Activated CD8-positive, alpha-beta T cell treated with anti-CD3 and anti-CD28 coated beads, Interleukin-2, amount 10 ng/mL, durations not matched to agents 7 days and 5 days (primary cell): ENCODE measurements around the gene ZNF474. TPM values are rescaled to one million over a fixed set of nuclear protein-coding genes. Genes with fewer than 3 reads are reported as not detected.
"Not testable (repeated sequence)": the region's sequence is repeated elsewhere in the genome, so short reads cannot be mapped to it uniquely, and the experiment has no call there.

Experiments
- ATAC-seq: fragments of 150-1000 bp; cut with Tn5 transposase; one replicate; pipeline ENCODE4 v1.10.0; 2021; ENCODE audit warnings: moderate library complexity
- CTCF ChIA-PET: fragments of 350-600 bp; sonication (Branson Sonifier 250); formaldehyde crosslinking; loops from one replicate; lab custom pipeline; 2021; ENCODE audit warnings: antibody characterized with exemption; lab: Charles Lee
- POLR2A ChIA-PET: fragments of 350-600 bp; sonication (Branson Sonifier 250); formaldehyde crosslinking; loops from one replicate; lab custom pipeline; 2021; ENCODE audit warnings: antibody characterized with exemption; lab: Charles Lee
- DNase-seq: peaks from one replicate; pipeline ENCODE4 v3.0.0-alpha.2; 2020
- H3K27ac Mint-ChIP-seq: one replicate; pipeline ENCODE4 v1.8.0; 2021; ENCODE audit warnings: mild to moderate bottlenecking, mixed read lengths
- H3K27me3 Mint-ChIP-seq: one replicate; pipeline ENCODE4 v1.8.0; 2021; ENCODE audit warnings: low read depth, mixed read lengths
- H3K36me3 Mint-ChIP-seq: one replicate; pipeline ENCODE4 v1.8.0; 2021; ENCODE audit warnings: low read depth, mixed read lengths
- H3K4me1 Mint-ChIP-seq: one replicate; pipeline ENCODE4 v1.8.0; 2021; ENCODE audit warnings: low read depth, mixed read lengths
- H3K4me3 Mint-ChIP-seq: one replicate; pipeline ENCODE4 v1.8.0; 2021; ENCODE audit warnings: mild to moderate bottlenecking, mixed read lengths
- H3K9me3 Mint-ChIP-seq: one replicate; pipeline ENCODE4 v1.8.0; 2022; ENCODE audit warnings: mixed read lengths; ENCODE audit not compliant: insufficient read depth
- total RNA-seq, 2 experiments: library from RNA; stranded (reverse); gene quantifications; one replicate each; pipeline ENCODE4 v1.2.3, GENCODE V29; 2021

Gene ZNF474
- total RNA-seq = not detected

- no peaks in the 10 kb centered on the region for H3K36me3 Mint-ChIP-seq
- ATAC-seq = no peak
- CTCF ChIA-PET = no interaction called here
Measured at GRCh38 chr5:122129306-122129705, at the start of gene ZNF474. Gene ZNF474, plus strand, starts transcription at chr5:122129546. Its CDS starts 22,445 bp downstream, at chr5:122151991.

GRCh38 chr5:122081541-122081940, 47.8 kb upstream of the ZNF474 start:
- H3K9me3 Mint-ChIP-seq = no peaks in the 10 kb centered on the region
- H3K4me1 Mint-ChIP-seq = peaks cover 15% of the 10 kb centered on the region
- POLR2A ChIA-PET = no interaction called here
- no peaks in the 10 kb centered on the region for H3K36me3 Mint-ChIP-seq
- DNase-seq (no peak), ATAC-seq (no peak)
- H3K27ac Mint-ChIP-seq = no peak overlapping the region
- no peak overlapping the region for H3K4me3 Mint-ChIP-seq
- peaks cover 42% of the 10 kb centered on the region for H3K27me3 Mint-ChIP-seq
- CTCF ChIA-PET = no interaction called here

More at GRCh38 chr5:122129306-122129705, at the start of gene ZNF474:
- Mint-ChIP-seq H3K27ac (no peak within 1 kb of the TSS), H3K4me1 (no peaks in the 10 kb centered on the region), H3K27me3 (no peaks in the 10 kb centered on the region), H3K4me3 (no peak within 1 kb of the TSS), H3K9me3 (no peaks in the 10 kb centered on the region)
- POLR2A ChIA-PET = no interaction called here
- DNase-seq = no peak

- no peaks in the 10 kb centered on the region for H3K36me3 Mint-ChIP-seq
- H3K4me1 Mint-ChIP-seq = no peaks in the 10 kb centered on the region
- no peak overlapping the region for H3K27ac Mint-ChIP-seq
- ChIA-PET CTCF (no interaction called here), POLR2A (no interaction called here)
- H3K4me3 Mint-ChIP-seq = no peak overlapping the region
- DNase-seq (no peak), ATAC-seq (no peak)
- no peaks in the 10 kb centered on the region for H3K9me3 Mint-ChIP-seq
- peaks cover 30% of the 10 kb centered on the region for H3K27me3 Mint-ChIP-seq
Measured at GRCh38 chr5:122083535-122083934, 45.8 kb upstream of the ZNF474 start.

- no peak overlapping the region for H3K4me3 Mint-ChIP-seq
- no peaks in the 10 kb centered on the region for H3K9me3 Mint-ChIP-seq
- no peaks in the 10 kb centered on the region for H3K36me3 Mint-ChIP-seq
- H3K27me3 Mint-ChIP-seq = peaks cover 18% of the 10 kb centered on the region
- CTCF ChIA-PET = interaction anchor here (1.1 kb wide), 1 partner anchor 15 kb away, joined by 3 read pairs; no protein-coding TSS in a partner anchor
- POLR2A ChIA-PET = no interaction called here
- DNase-seq (no peak), ATAC-seq (no peak)
- no peak overlapping the region for H3K27ac Mint-ChIP-seq
- H3K4me1 Mint-ChIP-seq = no peaks in the 10 kb centered on the region
Measured at GRCh38 chr5:122085041-122085440, 44.3 kb upstream of the ZNF474 start.

- no peak for DNase-seq
- no peaks in the 10 kb centered on the region for H3K36me3 Mint-ChIP-seq
- H3K27ac Mint-ChIP-seq = no peak overlapping the region
- H3K27me3 Mint-ChIP-seq = peaks cover 9% of the 10 kb centered on the region
- no peak for ATAC-seq
- H3K4me3 Mint-ChIP-seq = no peak overlapping the region
- ChIA-PET CTCF (no interaction called here), POLR2A (no interaction called here)
- H3K9me3 Mint-ChIP-seq = no peaks in the 10 kb centered on the region
- H3K4me1 Mint-ChIP-seq = no peaks in the 10 kb centered on the region
Measured at GRCh38 chr5:122089096-122090013, 40.0 kb upstream of the ZNF474 start.

- ChIA-PET POLR2A (interaction anchor here (0.7 kb wide), 1 partner anchor 169 kb away, joined by 3 read pairs; no protein-coding TSS in a partner anchor), CTCF (interaction anchor here (0.7 to 0.9 kb wide), 2 partner anchors 10 to 17 kb away, joined by 3 to 4 read pairs; no protein-coding TSS in a partner anchor)
- Mint-ChIP-seq H3K27me3 (peaks cover 7% of the 10 kb centered on the region), H3K9me3 (no peaks in the 10 kb centered on the region), H3K27ac (no peak overlapping the region), H3K4me1 (no peaks in the 10 kb centered on the region), H3K36me3 (no peaks in the 10 kb centered on the region), H3K4me3 (no peak overlapping the region)
- DNase-seq = no peak
- ATAC-seq = no peak
Measured at GRCh38 chr5:122091936-122092600, 37.3 kb upstream of the ZNF474 start.

- Mint-ChIP-seq H3K27ac (no peak overlapping the region), H3K9me3 (no peaks in the 10 kb centered on the region), H3K27me3 (peaks cover 1% of the 10 kb centered on the region), H3K36me3 (no peaks in the 10 kb centered on the region), H3K4me3 (no peak overlapping the region), H3K4me1 (no peaks in the 10 kb centered on the region)
- CTCF ChIA-PET = no interaction called here
- DNase-seq (no peak), ATAC-seq (no peak)
- POLR2A ChIA-PET = no interaction called here
Measured at GRCh38 chr5:122093415-122094180, 35.7 kb upstream of the ZNF474 start.

- POLR2A ChIA-PET, H3K9me3 Mint-ChIP-seq, ATAC-seq, DNase-seq, H3K27ac Mint-ChIP-seq, H3K36me3 Mint-ChIP-seq, CTCF ChIA-PET, H3K4me3 Mint-ChIP-seq, H3K27me3 Mint-ChIP-seq, H3K4me1 Mint-ChIP-seq: not testable (repeated sequence)
Measured at GRCh38 chr5:122094251-122094650, 35.1 kb upstream of the ZNF474 start.

GRCh38 chr5:122095158-122095557, 34.2 kb upstream of the ZNF474 start:
- H3K27me3 Mint-ChIP-seq = no peaks in the 10 kb centered on the region
- no peak overlapping the region for H3K4me3 Mint-ChIP-seq
- CTCF ChIA-PET = no interaction called here
- H3K9me3 Mint-ChIP-seq = no peaks in the 10 kb centered on the region
- no peaks in the 10 kb centered on the region for H3K4me1 Mint-ChIP-seq
- POLR2A ChIA-PET = no interaction called here
- H3K36me3 Mint-ChIP-seq = no peaks in the 10 kb centered on the region
- DNase-seq (no peak), ATAC-seq (no peak)
- no peak overlapping the region for H3K27ac Mint-ChIP-seq

- no peak for ATAC-seq
- CTCF ChIA-PET = no interaction called here
- no peak for DNase-seq
- Mint-ChIP-seq H3K36me3 (no peaks in the 10 kb centered on the region), H3K27me3 (peaks cover 3% of the 10 kb centered on the region), H3K27ac (no peak overlapping the region), H3K4me1 (no peaks in the 10 kb centered on the region), H3K4me3 (no peak overlapping the region), H3K9me3 (no peaks in the 10 kb centered on the region)
- POLR2A ChIA-PET = no interaction called here
Measured at GRCh38 chr5:122097391-122097790, 32.0 kb upstream of the ZNF474 start.

GRCh38 chr5:122099060-122099790, 30.1 kb upstream of the ZNF474 start:
- DNase-seq = no peak
- Mint-ChIP-seq H3K36me3 (no peaks in the 10 kb centered on the region), H3K4me3 (no peak overlapping the region), H3K4me1 (no peaks in the 10 kb centered on the region), H3K9me3 (no peaks in the 10 kb centered on the region), H3K27ac (no peak overlapping the region), H3K27me3 (peaks cover 3% of the 10 kb centered on the region)
- CTCF ChIA-PET = no interaction called here
- no peak for ATAC-seq
- POLR2A ChIA-PET = no interaction called here
